Nephron progenitor cell (in vitro differentiated cells): ENCODE data around the gene CCDC107.
A peak's percentile ranks its signal among the peaks of the same experiment; 100 is the strongest.
"Not testable (repeated sequence)": the region's sequence is repeated elsewhere in the genome, so short reads cannot be mapped to it uniquely, and the experiment has no call there.

Experiments
- DNase-seq: peaks from one replicate; pipeline ENCODE4 v3.0.0; 2021
- H3K27ac Mint-ChIP-seq: 2 replicates; pipeline ENCODE4 v1.8.0; 2021; ENCODE audit warnings: mild to moderate bottlenecking, moderate library complexity, mixed read lengths
- H3K27me3 Mint-ChIP-seq: 2 replicates; pipeline ENCODE4 v1.8.0; 2021; ENCODE audit warnings: mild to moderate bottlenecking, low read depth, mixed read lengths; ENCODE audit not compliant: poor library complexity
- H3K36me3 Mint-ChIP-seq: 2 replicates; pipeline ENCODE4 v1.8.0; 2021; ENCODE audit warnings: low read depth, mixed read lengths
- H3K4me1 Mint-ChIP-seq: 2 replicates; pipeline ENCODE4 v1.8.0; 2021; ENCODE audit warnings: mixed read lengths
- H3K4me3 Mint-ChIP-seq: 2 replicates; pipeline ENCODE4 v1.8.0; 2021; ENCODE audit warnings: mild to moderate bottlenecking, moderate library complexity, mixed read lengths
- H3K9me3 Mint-ChIP-seq: 2 replicates; pipeline ENCODE4 v1.8.0; 2021; ENCODE audit warnings: mild to moderate bottlenecking, moderate library complexity, mixed read lengths
- TF ChIP-seq, protein P1 (sequence below): fragments of 200-600 bp; sonication (generic); IDR thresholded peaks from 2 replicates; pipeline ENCODE4 v1.5.0; 2021; ENCODE audit warnings: antibody characterized with exemption

CCDC107 gene

GRCh38 chr9:35658137-35658967 is at the start of gene CCDC107:
CCDC107 (plus strand) TSS chr9:35658292; CDS start chr9:35658380, 88 bp downstream.
- Mint-ChIP-seq H3K4me1 (peaks cover 58% of the 10 kb centered on the region), H3K27ac (peak within 1 kb of the TSS; percentile 100), H3K36me3 (peaks cover 28% of the 10 kb centered on the region), H3K4me3 (peak within 1 kb of the TSS; percentile 86), H3K9me3 (peaks cover 4% of the 10 kb centered on the region), H3K27me3 (peaks cover 20% of the 10 kb centered on the region)
- DNase-seq, result peak; percentile 89
- TF ChIP-seq, protein P1, sequence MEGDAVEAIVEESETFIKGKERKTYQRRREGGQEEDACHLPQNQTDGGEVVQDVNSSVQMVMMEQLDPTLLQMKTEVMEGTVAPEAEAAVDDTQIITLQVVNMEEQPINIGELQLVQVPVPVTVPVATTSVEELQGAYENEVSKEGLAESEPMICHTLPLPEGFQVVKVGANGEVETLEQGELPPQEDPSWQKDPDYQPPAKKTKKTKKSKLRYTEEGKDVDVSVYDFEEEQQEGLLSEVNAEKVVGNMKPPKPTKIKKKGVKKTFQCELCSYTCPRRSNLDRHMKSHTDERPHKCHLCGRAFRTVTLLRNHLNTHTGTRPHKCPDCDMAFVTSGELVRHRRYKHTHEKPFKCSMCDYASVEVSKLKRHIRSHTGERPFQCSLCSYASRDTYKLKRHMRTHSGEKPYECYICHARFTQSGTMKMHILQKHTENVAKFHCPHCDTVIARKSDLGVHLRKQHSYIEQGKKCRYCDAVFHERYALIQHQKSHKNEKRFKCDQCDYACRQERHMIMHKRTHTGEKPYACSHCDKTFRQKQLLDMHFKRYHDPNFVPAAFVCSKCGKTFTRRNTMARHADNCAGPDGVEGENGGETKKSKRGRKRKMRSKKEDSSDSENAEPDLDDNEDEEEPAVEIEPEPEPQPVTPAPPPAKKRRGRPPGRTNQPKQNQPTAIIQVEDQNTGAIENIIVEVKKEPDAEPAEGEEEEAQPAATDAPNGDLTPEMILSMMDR, result peak; percentile 65

- TF ChIP-seq, protein P1, result no peak
- Mint-ChIP-seq H3K9me3 (no peaks in the 10 kb centered on the region), H3K4me1 (peaks cover 22% of the 10 kb centered on the region), H3K36me3 (peaks cover 11% of the 10 kb centered on the region), H3K4me3 (no peak overlapping the region), H3K27ac (no peak overlapping the region), H3K27me3 (peaks cover 28% of the 10 kb centered on the region)
- no peak for DNase-seq
These were observed 48.9 kb upstream of the CCDC107 start for GRCh38 chr9:35609001-35609819.

GRCh38 chr9:35609820-35610163 is 48.3 kb upstream of the CCDC107 start:
- Mint-ChIP-seq H3K4me3 (no peak overlapping the region), H3K27ac (no peak overlapping the region), H3K9me3 (no peaks in the 10 kb centered on the region), H3K36me3 (peaks cover 11% of the 10 kb centered on the region), H3K27me3 (peaks cover 33% of the 10 kb centered on the region), H3K4me1 (peaks cover 17% of the 10 kb centered on the region)
- TF ChIP-seq, protein P1, result no peak
- DNase-seq, result no peak

DNA sequence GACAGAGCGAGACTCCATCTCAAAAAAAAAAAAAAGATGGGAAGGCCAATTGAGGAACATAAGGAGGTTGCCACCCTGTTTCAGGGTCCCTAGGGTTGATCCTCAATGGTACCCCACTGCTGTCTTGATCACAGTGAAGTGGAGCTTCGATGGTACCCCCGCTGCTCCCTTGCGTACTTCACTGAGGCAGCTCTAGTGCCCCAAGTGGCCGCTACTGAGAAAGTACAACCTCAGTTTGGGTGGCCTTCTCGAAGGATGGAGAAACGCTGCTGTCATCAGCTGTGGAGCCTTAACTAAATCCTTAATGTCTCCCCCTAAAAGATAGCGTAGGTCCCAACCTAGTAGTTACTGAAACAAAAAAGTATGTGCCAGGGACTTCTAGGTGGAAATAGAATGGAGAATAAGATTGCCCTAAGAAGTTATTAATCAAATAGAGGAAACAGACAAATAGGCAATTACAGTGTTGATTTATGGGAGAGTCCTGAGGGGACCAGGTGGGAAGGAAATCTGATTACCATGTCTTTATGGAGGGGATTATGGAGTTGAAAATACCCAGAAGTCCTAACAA is 46.8 kb upstream of the CCDC107 start:
- H3K4me1 Mint-ChIP-seq, result peaks cover 15% of the 10 kb centered on the region
- no peak overlapping the region for H3K27ac Mint-ChIP-seq
- DNase-seq, result peak; percentile 49
- TF ChIP-seq, protein P1, result peak; percentile 54
- no peaks in the 10 kb centered on the region for H3K9me3 Mint-ChIP-seq
- peaks cover 49% of the 10 kb centered on the region for H3K27me3 Mint-ChIP-seq
- peaks cover 11% of the 10 kb centered on the region for H3K36me3 Mint-ChIP-seq
- no peak overlapping the region for H3K4me3 Mint-ChIP-seq

GRCh38 chr9:35612066-35612465 is 46.0 kb upstream of the CCDC107 start:
- peaks cover 12% of the 10 kb centered on the region for H3K4me1 Mint-ChIP-seq
- peaks cover 56% of the 10 kb centered on the region for H3K27me3 Mint-ChIP-seq
- peaks cover 11% of the 10 kb centered on the region for H3K36me3 Mint-ChIP-seq

DNA sequence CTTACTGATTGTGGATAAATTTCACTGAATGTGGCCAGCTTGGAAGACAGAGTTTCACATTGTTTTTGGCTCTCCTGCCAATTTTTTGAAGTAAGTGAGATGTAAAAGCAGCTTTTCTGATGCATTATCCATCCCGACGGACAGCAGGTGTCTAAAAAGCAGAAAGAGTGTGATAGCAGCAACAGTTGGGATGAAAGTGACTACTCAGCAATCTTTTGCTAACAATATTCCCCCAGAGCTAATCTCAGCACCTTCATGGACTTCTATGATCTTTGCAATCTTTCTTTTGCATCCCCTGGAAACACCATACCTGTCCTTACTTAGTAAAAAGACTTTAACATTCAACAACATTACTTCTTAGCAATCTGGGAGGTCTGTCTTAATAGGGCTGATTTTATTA is 45.2 kb upstream of the CCDC107 start:
- TF ChIP-seq, protein P1, result no peak
- H3K27me3 Mint-ChIP-seq, result peaks cover 64% of the 10 kb centered on the region
- H3K9me3 Mint-ChIP-seq, result no peaks in the 10 kb centered on the region
- H3K4me1 Mint-ChIP-seq, result peaks cover 7% of the 10 kb centered on the region
- no peak overlapping the region for H3K27ac Mint-ChIP-seq
- peaks cover 6% of the 10 kb centered on the region for H3K36me3 Mint-ChIP-seq
- DNase-seq, result no peak
- H3K4me3 Mint-ChIP-seq, result no peak overlapping the region

More at GRCh38 chr9:35612066-35612465, 46.0 kb upstream of the CCDC107 start:
- not testable (repeated sequence) for H3K9me3 Mint-ChIP-seq, DNase-seq, H3K4me3 Mint-ChIP-seq, H3K27ac Mint-ChIP-seq
